Measurements from ENCODE around the gene SMAD1. TPM values are rescaled to one million over a fixed set of nuclear protein-coding genes. Genes with fewer than 3 reads are reported as not detected.

The SMAD1 gene
- total RNA-seq, 1 experiment from 2014 or later: 15.4 TPM

DNA sequence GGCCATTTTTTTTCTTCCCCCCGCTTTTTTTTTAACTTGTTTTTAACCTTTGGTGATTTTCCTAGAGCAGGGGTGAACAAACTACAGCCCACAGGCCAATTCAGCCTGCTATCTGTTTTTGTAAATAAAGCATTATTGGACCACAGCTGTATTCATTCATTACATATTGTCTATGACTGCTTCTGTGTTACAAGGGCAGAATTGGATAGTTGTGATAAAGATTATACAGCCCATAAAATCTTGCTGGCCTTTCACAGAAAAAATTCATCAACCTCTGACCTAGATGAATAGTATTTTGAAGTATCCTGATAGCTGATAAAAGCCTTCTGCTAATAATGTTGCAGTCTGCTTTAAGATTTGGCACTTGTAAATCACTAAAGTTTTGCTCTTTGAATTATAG, 63.4 kb downstream of the SMAD1 start:
- ATAC-seq: no peak

GRCh38 chr4:145545538-145546174, 64.0 kb downstream of the SMAD1 start:
- CTCF ChIA-PET: interaction anchor here (0.8 kb wide), 2 partner anchors 12 to 312 kb away, joined by 3 to 4 read pairs; no protein-coding TSS in a partner anchor
- no peak for DNase-seq (ENCODE audit: low spot score)
- TF ChIP-seq, protein P1, sequence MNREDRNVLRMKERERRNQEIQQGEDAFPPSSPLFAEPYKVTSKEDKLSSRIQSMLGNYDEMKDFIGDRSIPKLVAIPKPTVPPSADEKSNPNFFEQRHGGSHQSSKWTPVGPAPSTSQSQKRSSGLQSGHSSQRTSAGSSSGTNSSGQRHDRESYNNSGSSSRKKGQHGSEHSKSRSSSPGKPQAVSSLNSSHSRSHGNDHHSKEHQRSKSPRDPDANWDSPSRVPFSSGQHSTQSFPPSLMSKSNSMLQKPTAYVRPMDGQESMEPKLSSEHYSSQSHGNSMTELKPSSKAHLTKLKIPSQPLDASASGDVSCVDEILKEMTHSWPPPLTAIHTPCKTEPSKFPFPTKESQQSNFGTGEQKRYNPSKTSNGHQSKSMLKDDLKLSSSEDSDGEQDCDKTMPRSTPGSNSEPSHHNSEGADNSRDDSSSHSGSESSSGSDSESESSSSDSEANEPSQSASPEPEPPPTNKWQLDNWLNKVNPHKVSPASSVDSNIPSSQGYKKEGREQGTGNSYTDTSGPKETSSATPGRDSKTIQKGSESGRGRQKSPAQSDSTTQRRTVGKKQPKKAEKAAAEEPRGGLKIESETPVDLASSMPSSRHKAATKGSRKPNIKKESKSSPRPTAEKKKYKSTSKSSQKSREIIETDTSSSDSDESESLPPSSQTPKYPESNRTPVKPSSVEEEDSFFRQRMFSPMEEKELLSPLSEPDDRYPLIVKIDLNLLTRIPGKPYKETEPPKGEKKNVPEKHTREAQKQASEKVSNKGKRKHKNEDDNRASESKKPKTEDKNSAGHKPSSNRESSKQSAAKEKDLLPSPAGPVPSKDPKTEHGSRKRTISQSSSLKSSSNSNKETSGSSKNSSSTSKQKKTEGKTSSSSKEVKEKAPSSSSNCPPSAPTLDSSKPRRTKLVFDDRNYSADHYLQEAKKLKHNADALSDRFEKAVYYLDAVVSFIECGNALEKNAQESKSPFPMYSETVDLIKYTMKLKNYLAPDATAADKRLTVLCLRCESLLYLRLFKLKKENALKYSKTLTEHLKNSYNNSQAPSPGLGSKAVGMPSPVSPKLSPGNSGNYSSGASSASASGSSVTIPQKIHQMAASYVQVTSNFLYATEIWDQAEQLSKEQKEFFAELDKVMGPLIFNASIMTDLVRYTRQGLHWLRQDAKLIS (CRISPR knock-in tag; IDR thresholded peaks at IDR 0.05; ENCODE audit: borderline replicate concordance): no peak
- no peak for TF ChIP-seq ZBTB21 (CRISPR knock-in tag; IDR thresholded peaks at IDR 0.05; ENCODE audit: borderline replicate concordance)
- no peak for TF ChIP-seq ZBTB43 (CRISPR knock-in tag; IDR thresholded peaks at IDR 0.05)
- TF ChIP-seq ZNF396 (CRISPR knock-in tag; IDR thresholded peaks at IDR 0.05; ENCODE audit: borderline replicate concordance): no peak
- no peak for TF ChIP-seq JUN (CRISPR knock-in tag; IDR thresholded peaks at IDR 0.05)
- no peak for TF ChIP-seq NFE2L1 (CRISPR knock-in tag; IDR thresholded peaks at IDR 0.05)
- no peak for TF ChIP-seq OVOL2 (CRISPR knock-in tag; IDR thresholded peaks at IDR 0.05; ENCODE audit: borderline replicate concordance)
- TF ChIP-seq ERG (CRISPR knock-in tag; IDR thresholded peaks at IDR 0.05): no peak
- no peak for TF ChIP-seq TEAD4 (CRISPR knock-in tag; IDR thresholded peaks at IDR 0.05)
- no peak for TF ChIP-seq NR2C2 (CRISPR knock-in tag; IDR thresholded peaks at IDR 0.05)
- TF ChIP-seq ZMAT4 (CRISPR knock-in tag; IDR thresholded peaks at IDR 0.05): no peak
- TF ChIP-seq NFATC4 (CRISPR knock-in tag; IDR thresholded peaks at IDR 0.05): no peak
- no peak for TF ChIP-seq EMX1 (CRISPR knock-in tag; IDR thresholded peaks at IDR 0.05)
- no peak for TF ChIP-seq ZNF121 (CRISPR knock-in tag; IDR thresholded peaks at IDR 0.05)
- no peak for TF ChIP-seq KAT7 (CRISPR knock-in tag; IDR thresholded peaks at IDR 0.05; ENCODE audit: borderline replicate concordance)
- Mint-ChIP-seq H3K36me3 (no peaks in the 10 kb centered on the region; the same call in 1 of the 2 replicates), H3K9me3 (no peaks in the 10 kb centered on the region), H3K4me1 (peaks cover 26% of the 10 kb centered on the region), H3K27ac (peak overlapping the region; percentile 71), H3K4me3 (no peak overlapping the region), H3K27me3 (ENCODE audit: low read depth) (no peaks in the 10 kb centered on the region)
- POLR2A ChIA-PET: interaction anchor here (0.6 to 0.7 kb wide), 2 partner anchors 51 to 906 kb away, joined by 5 read pairs; no protein-coding TSS in a partner anchor
- ATAC-seq: no peak

More for the DNA sequence above, 63.4 kb downstream of the SMAD1 start:
- peaks cover 31% of the 10 kb centered on the region for H3K4me1 Mint-ChIP-seq
- CTCF ChIA-PET: interaction anchor here (0.8 kb wide), 1 partner anchor 311 kb away, joined by 3 read pairs; no protein-coding TSS in a partner anchor
- no peak overlapping the region for H3K4me3 Mint-ChIP-seq
- H3K9me3 Mint-ChIP-seq: no peaks in the 10 kb centered on the region
- peak overlapping the region; percentile 1; the same call in 1 of the 2 replicates for H3K27ac Mint-ChIP-seq
- H3K36me3 Mint-ChIP-seq: no peaks in the 10 kb centered on the region; the same call in 1 of the 2 replicates
- no peaks in the 10 kb centered on the region for H3K27me3 Mint-ChIP-seq (ENCODE audit: low read depth)
- POLR2A ChIA-PET: interaction anchor here (0.7 kb wide), 1 partner anchor 906 kb away, joined by 5 read pairs; no protein-coding TSS in a partner anchor
- TF ChIP-seq ZNF138 (CRISPR knock-in tag; conservative IDR thresholded peaks at IDR 0.05): no peak
- DNase-seq (ENCODE audit: low spot score): no peak
